ENCODE data around the gene SPOP.
A peak's percentile ranks its signal among the peaks of the same experiment; 100 is the strongest.
"Not testable (repeated sequence)": the region's sequence is repeated elsewhere in the genome, so short reads cannot be mapped to it uniquely, and the experiment has no call there.

Gene SPOP

GRCh38 chr17:49647256-49647585 lies 30.7 kb downstream of the SPOP start:
- DNase-seq (ENCODE audit: low read depth), result no peak

GRCh38 chr17:49646391-49647255 lies 31.3 kb downstream of the SPOP start:
- DNase-seq (ENCODE audit: low read depth), result peak; percentile 74

- not testable (repeated sequence) for DNase-seq (ENCODE audit: low read depth)
These were observed 31.9 kb downstream of the SPOP start for GRCh38 chr17:49646056-49646390.

- no peak for DNase-seq (ENCODE audit: low read depth)
These were observed 32.2 kb downstream of the SPOP start for GRCh38 chr17:49645654-49646053.

GRCh38 chr17:49640556-49640955 lies 37.3 kb downstream of the SPOP start:
- no peak for DNase-seq (ENCODE audit: low read depth)

GRCh38 chr17:49638818-49639217 lies 39.1 kb downstream of the SPOP start:
- DNase-seq (ENCODE audit: low read depth), result no peak

GRCh38 chr17:49637739-49638138 lies 40.2 kb downstream of the SPOP start:
- DNase-seq (ENCODE audit: low read depth), result no peak

- DNase-seq (ENCODE audit: low read depth), result no peak
These were observed 40.8 kb downstream of the SPOP start for GRCh38 chr17:49637050-49637449.

- no peak for DNase-seq (ENCODE audit: low read depth)
These were observed 42.8 kb downstream of the SPOP start for GRCh38 chr17:49635121-49635520.

- no peak for DNase-seq (ENCODE audit: low read depth)
These were observed 43.4 kb downstream of the SPOP start for GRCh38 chr17:49634485-49634860.

GRCh38 chr17:49633762-49634484 lies 44.0 kb downstream of the SPOP start:
- no peak for DNase-seq (ENCODE audit: low read depth)

GRCh38 chr17:49633250-49633649 lies 44.6 kb downstream of the SPOP start:
- no peak for DNase-seq (ENCODE audit: low read depth)

GRCh38 chr17:49632201-49632600 lies 45.7 kb downstream of the SPOP start:
- no peak for DNase-seq (ENCODE audit: low read depth)

- no peak for DNase-seq (ENCODE audit: low read depth)
These were observed 46.4 kb downstream of the SPOP start for GRCh38 chr17:49631496-49631895.

GRCh38 chr17:49630113-49630900 lies 47.6 kb downstream of the SPOP start:
- no peak for DNase-seq (ENCODE audit: low read depth)

- DNase-seq (ENCODE audit: low read depth), result no peak
These were observed 48.5 kb downstream of the SPOP start for GRCh38 chr17:49629447-49629846.

GRCh38 chr17:49624896-49625295 lies 53.0 kb downstream of the SPOP start:
- DNase-seq (ENCODE audit: low read depth), result no peak

- no peak for DNase-seq (ENCODE audit: low read depth)
These were observed 55.9 kb downstream of the SPOP start for GRCh38 chr17:49621946-49622529.

- no peak for DNase-seq (ENCODE audit: low read depth)
These were observed 56.5 kb downstream of the SPOP start for GRCh38 chr17:49621420-49621819.

GRCh38 chr17:49618028-49618611 lies 59.8 kb downstream of the SPOP start:
- peak; percentile 3 for DNase-seq (ENCODE audit: low read depth)

- DNase-seq (ENCODE audit: low read depth), result no peak
These were observed 61.2 kb downstream of the SPOP start for GRCh38 chr17:49616601-49617131.

GRCh38 chr17:49616086-49616485 lies 61.8 kb downstream of the SPOP start:
- no peak for DNase-seq (ENCODE audit: low read depth)
